GM12878 (cell line): ENCODE results near the gene GALC. TPM values are rescaled to one million over a fixed set of nuclear protein-coding genes. Genes with fewer than 3 reads are reported as not detected.

Experiments
- ATAC-seq: fragments of 200-7000 bp; cut with Tn5 transposase; 3 replicates; pipeline ENCODE4 v1.9.1; 2020; ENCODE audit warnings: mild to moderate bottlenecking, moderate library complexity
- BruUV-seq: library from RNA; stranded (reverse); fragments of 400-500 nt; replicated peaks from 2 replicates; lab custom pipeline; 2021; lab: Mats Ljungman, UMichigan
- CTCF ChIA-PET: fragments of 300-600 bp; sonication (Branson Sonifier 250); formaldehyde crosslinking; extraction: SDS; loops from one replicate; lab custom pipeline; 2021; ENCODE audit warnings: inconsistent platforms; lab: Yijun Ruan, JAX
- POLR2A ChIA-PET: fragments of 350-600 bp; formaldehyde crosslinking; extraction: SDS; loops from one replicate; lab custom pipeline; 2021; ENCODE audit warnings: inconsistent platforms; lab: Charles Lee
- RAD21 ChIA-PET: fragments of 300-600 bp; sonication (Branson Sonifier 250); formaldehyde crosslinking; loops from one replicate; lab custom pipeline; 2023; ENCODE audit warnings: antibody characterized with exemption; ENCODE audit not compliant: unreplicated experiment; lab: Charles Lee
- SMC1A ChIA-PET: fragments of 300-600 bp; sonication (Branson Sonifier 250); formaldehyde crosslinking; loops from one replicate; lab custom pipeline; 2023; ENCODE audit not compliant: unreplicated experiment, uncharacterized antibody; lab: Charles Lee
- DNase-seq: peaks from one replicate; pipeline ENCODE4 v3.0.0-alpha.2; 2011; ENCODE audit warnings: low read depth, low spot score
- FAIRE-seq: peaks from 3 replicates; lab custom pipeline; 2011; peaks lifted over from hg19 to GRCh38; lab: Jason Lieb, UNC
- H2AFZ ChIP-seq: 2 replicates; pipeline ENCODE4 v1.6.0; 2011; ENCODE audit warnings: low read depth, low read length, control low read depth; ENCODE audit not compliant: control insufficient read depth
- H3K27ac ChIP-seq: 2 replicates; pipeline ENCODE4 v1.5.1; 2011; ENCODE audit warnings: control low read depth; ENCODE audit not compliant: control insufficient read depth, insufficient read depth
- H3K27me3 ChIP-seq, 2 experiments: replicated peaks in 1 of 2; 2 replicates each; pipeline versions ENCODE4 v1.6.0 to v1.6.1; 2011; ENCODE audit warnings: low read length in 1 of 2; ENCODE audit not compliant: control insufficient read depth in 2 of 2, insufficient read depth in 2 of 2
- H3K36me3 ChIP-seq, 2 experiments: 2 replicates each; pipeline ENCODE4 v1.5.1; 2011; ENCODE audit warnings: low read length in 1 of 2; ENCODE audit not compliant: control insufficient read depth in 2 of 2, insufficient read depth in 2 of 2
- H3K4me1 ChIP-seq: 2 replicates; pipeline ENCODE4 v1.6.1; 2011; ENCODE audit warnings: mild to moderate bottlenecking, low read length, moderate library complexity, mixed read lengths; ENCODE audit not compliant: control insufficient read depth, insufficient read depth
- H3K4me2 ChIP-seq: 2 replicates; pipeline ENCODE4 v1.6.0; 2011; ENCODE audit warnings: control low read depth; ENCODE audit not compliant: control insufficient read depth, insufficient read depth
- H3K4me3 ChIP-seq: fragments of 200-600 bp; sonication (generic); 2 replicates; pipeline ENCODE4 v1.5.1; 2016
- H3K79me2 ChIP-seq: 2 replicates; pipeline ENCODE4 v1.6.0; 2011; ENCODE audit warnings: low read length; ENCODE audit not compliant: control insufficient read depth, insufficient read depth
- H3K9ac ChIP-seq: 2 replicates; pipeline ENCODE4 v1.8.0; 2011; ENCODE audit warnings: low read length, control low read depth, mixed read lengths; ENCODE audit not compliant: control insufficient read depth, insufficient read depth
- H3K9me3 ChIP-seq: replicated peaks from 3 replicates; pipeline ENCODE4 v1.5.1; 2011; ENCODE audit warnings: mild to moderate bottlenecking, low read length; ENCODE audit not compliant: control insufficient read depth, insufficient read depth
- H4K20me1 ChIP-seq: 2 replicates; pipeline ENCODE4 v1.6.0; 2011; ENCODE audit not compliant: control insufficient read depth, insufficient read depth
- BACH1 ChIP-seq: fragments of 450-650 bp; IDR thresholded peaks from 2 replicates; pipeline ENCODE4 v1.6.1; 2017; ENCODE audit warnings: mild to moderate bottlenecking, borderline replicate concordance
- BMI1 ChIP-seq: fragments of 450-650 bp; IDR thresholded peaks from 2 replicates; pipeline ENCODE4 v1.6.1; 2016; ENCODE audit warnings: mild to moderate bottlenecking, moderate library complexity, borderline replicate concordance
- EED ChIP-seq: sonication (generic); IDR thresholded peaks from 2 replicates; pipeline ENCODE4 v1.6.1; 2016; ENCODE audit warnings: antibody characterized with exemption, low read depth
- MTA3 ChIP-seq: IDR thresholded peaks from 2 replicates; pipeline ENCODE4 v1.6.1; 2012; ENCODE audit warnings: low read length, inconsistent platforms, borderline replicate concordance
- PAX8 ChIP-seq: fragments of 450-650 bp; IDR thresholded peaks from 2 replicates; pipeline ENCODE4 v1.6.1; 2017; ENCODE audit warnings: mild to moderate bottlenecking, moderate library complexity
- RELA ChIP-seq: fragments of 450-650 bp; IDR thresholded peaks from 2 replicates; pipeline ENCODE4 v1.8.0; 2014; ENCODE audit warnings: borderline replicate concordance; ENCODE audit not compliant: partially characterized antibody
- YBX1 ChIP-seq: fragments of 450-650 bp; IDR thresholded peaks from 2 replicates; pipeline ENCODE4 v1.6.1; 2016; ENCODE audit warnings: antibody characterized with exemption
- WGBS: methylation state at CpG from one replicate; pipeline ENCODE4 v1.1.6; 2016; ENCODE audit warnings: low lambda C conversion rate; ENCODE audit not compliant: insufficient replicate concordance, insufficient coverage; ENCODE audit errors: missing lambda C conversion rate; 5-methylcytosine and 5-hydroxymethylcytosine counted together
- in situ Hi-C: fragments of 300-500 bp; cut with MboI; formaldehyde crosslinking; loops from 9 replicates; pipeline ENCODE4 v1.14.3; 2018; ENCODE audit warnings: mixed read lengths
- intact Hi-C: fragments of 100-400 bp; cut with micrococcal nuclease; formaldehyde crosslinking; loops from one replicate; pipeline ENCODE4 v1.14.2; 2022; ENCODE audit not compliant: unreplicated experiment
- polyA plus RNA-seq, 11 experiments: library from polyadenylated mRNA; depleted of rRNA in 4 of 11; unstranded in 6 of 11; stranded (reverse) in 5 of 11; fragments of >200 nt; fragmentation: Nextera tagmentation in 4 of 11; fragmentation: Illumina TruSeq in 1 of 11; extraction: Ambion mirVana in 4 of 11; extraction: Trizol in 1 of 11; gene quantifications; 1 replicate in 1 of 11; 2 replicates in 10 of 11; pipeline versions ENCODE4 v1.2.1 to v1.2.3, GENCODE V29; 2011 to 2016; ENCODE audit warnings: inconsistent platforms in 2 of 11, missing spikeins in 2 of 11, low read depth in 1 of 11
- total RNA-seq, 4 experiments: library from RNA; depleted of rRNA in 3 of 4; stranded (reverse); fragments of >200 nt in 3 of 4; fragmentation: Illumina TruSeq in 1 of 4; extraction: Trizol in 1 of 4; gene quantifications; 2 replicates each; pipeline versions ENCODE4 v1.2.1 to v1.2.3, GENCODE V29; 2013 to 2021
- TF ChIP-seq, protein P1 (sequence below): IDR thresholded peaks from 2 replicates; pipeline ENCODE4 v1.6.1; 2011; ENCODE audit warnings: borderline replicate concordance, low read depth, mild to moderate bottlenecking, moderate library complexity, low read length; ENCODE audit not compliant: insufficient read depth, poor library complexity, severe bottlenecking
- TF ChIP-seq, protein P2 (sequence below), 3 experiments: IDR thresholded peaks in 2 of 3; conservative IDR thresholded peaks in 1 of 3; 2 replicates each; pipeline ENCODE4 v1.5.1; 2011; ENCODE audit warnings: low read depth in 3 of 3, low read length in 3 of 3, mild to moderate bottlenecking in 3 of 3, control low read depth in 2 of 3, moderate library complexity in 2 of 3, inconsistent platforms in 1 of 3, mixed read lengths in 1 of 3; ENCODE audit not compliant: control insufficient read depth in 2 of 3, insufficient read depth in 1 of 3; ENCODE audit errors: extremely low read depth in 1 of 3
- TF ChIP-seq, protein P3 (sequence below): IDR thresholded peaks from 2 replicates; pipeline ENCODE4 v1.6.1; 2011; ENCODE audit warnings: low read depth, low read length, improper control_type of control experiment, borderline replicate concordance

GALC gene
- total and polyA plus RNA-seq, 10 of the 15 experiments (the other 5 are each of a cell fraction or from before 2014, with no cell fraction given): 1.3 to 14.0 (median 4.5) TPM

DNA sequence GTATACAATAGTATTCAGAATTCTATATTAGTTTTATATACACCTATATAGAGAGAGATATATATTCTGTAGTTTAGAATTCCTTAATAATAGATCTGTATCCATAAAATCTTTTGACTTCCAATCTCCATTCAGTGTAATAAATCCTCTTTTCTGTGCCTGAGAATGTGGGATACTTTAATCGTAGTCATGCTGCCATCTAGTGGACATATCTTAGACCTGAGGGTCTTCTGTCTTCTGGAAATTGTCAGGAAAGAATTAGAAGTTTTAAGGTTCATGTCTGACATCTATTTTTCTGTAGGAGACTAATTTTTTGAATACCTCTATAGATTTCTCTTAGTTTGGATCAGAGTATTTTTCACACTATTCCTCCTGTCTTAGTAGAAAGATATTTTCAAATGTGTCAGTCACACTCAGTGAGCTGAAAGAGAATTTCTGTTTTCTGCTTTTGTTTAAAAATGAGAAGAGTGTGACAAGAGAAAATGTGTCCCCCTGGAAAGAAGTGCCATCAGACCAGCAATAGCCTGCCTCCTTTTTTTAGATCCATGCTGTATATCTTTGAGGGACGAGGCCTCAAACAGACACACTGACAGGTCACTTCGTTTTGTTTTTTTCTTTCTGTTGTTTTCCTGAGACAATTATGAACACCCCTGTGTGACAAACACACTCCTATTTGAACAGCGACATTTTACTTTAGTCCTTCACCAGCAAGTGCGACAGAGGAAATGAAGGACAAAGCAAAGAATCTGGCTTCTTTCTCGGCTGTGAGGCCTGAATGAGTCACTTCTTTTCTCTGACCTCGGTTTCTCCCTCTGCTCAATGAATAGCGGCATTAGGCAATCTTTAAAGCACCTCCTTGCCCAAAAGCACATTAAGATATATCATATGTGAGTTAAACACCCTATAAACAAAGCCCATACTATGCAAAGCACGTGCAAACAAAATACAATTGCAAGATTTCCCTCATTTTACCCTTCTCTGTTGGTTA, 96.3 kb downstream of the GALC start (continued):
- TF ChIP-seq RELA: no peak
- TF ChIP-seq, protein P1, sequence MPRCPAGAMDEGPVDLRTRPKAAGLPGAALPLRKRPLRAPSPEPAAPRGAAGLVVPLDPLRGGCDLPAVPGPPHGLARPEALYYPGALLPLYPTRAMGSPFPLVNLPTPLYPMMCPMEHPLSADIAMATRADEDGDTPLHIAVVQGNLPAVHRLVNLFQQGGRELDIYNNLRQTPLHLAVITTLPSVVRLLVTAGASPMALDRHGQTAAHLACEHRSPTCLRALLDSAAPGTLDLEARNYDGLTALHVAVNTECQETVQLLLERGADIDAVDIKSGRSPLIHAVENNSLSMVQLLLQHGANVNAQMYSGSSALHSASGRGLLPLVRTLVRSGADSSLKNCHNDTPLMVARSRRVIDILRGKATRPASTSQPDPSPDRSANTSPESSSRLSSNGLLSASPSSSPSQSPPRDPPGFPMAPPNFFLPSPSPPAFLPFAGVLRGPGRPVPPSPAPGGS: no peak

DNA sequence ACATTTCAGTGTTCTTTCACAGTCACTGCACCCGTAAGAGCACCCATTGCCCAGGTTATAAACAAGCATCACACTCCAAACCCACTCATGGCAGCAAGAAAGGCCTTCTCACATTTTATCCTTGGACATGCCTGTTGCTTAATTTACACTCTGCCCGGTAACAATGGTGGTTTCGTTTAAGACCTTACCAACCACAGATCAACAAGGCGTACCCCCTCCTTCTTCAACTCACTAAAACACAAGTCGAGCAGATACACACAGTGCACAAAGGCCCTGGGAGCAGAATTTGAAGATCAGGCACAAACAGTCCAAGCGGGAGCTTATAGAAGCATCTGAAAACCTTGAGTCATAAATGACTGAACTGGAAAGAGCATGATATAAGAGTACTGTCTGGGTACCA, 98.1 kb downstream of the GALC start:
- Histone ChIP-seq H3K79me2 (no peaks in the 10 kb centered on the region), H2AFZ (no peak overlapping the region), H3K9ac (no peak overlapping the region), H4K20me1 (no peaks in the 10 kb centered on the region), H3K4me1 (no peaks in the 10 kb centered on the region), H3K4me3 (no peak overlapping the region), H3K9me3 (no peaks in the 10 kb centered on the region), H3K27ac (no peak overlapping the region), H3K36me3 (no peaks in the 10 kb centered on the region), H3K27me3 (no peaks in the 10 kb centered on the region), H3K4me2 (no peak overlapping the region)
- POLR2A ChIA-PET: no interaction called here
- intact Hi-C loops: no loop called here
- RAD21 ChIA-PET: interaction anchor here (1.1 kb wide), 1 partner anchor 149 kb away, joined by 4 read pairs; no protein-coding TSS in a partner anchor
- BruUV-seq: no TSS peak
- FAIRE-seq (no peak), DNase-seq (no peak), ATAC-seq (no peak)
- 25% methylated on average over 6 of the region's 6 CpGs for WGBS
- SMC1A ChIA-PET: interaction anchor here (0.6 to 4.1 kb wide), 4 partner anchors 9 to 149 kb away, joined by 3 to 38 read pairs (median 4); no protein-coding TSS in a partner anchor
- CTCF ChIA-PET: interaction anchor here (1.4 to 8.3 kb wide), 3 partner anchors 90 to 157 kb away, joined by 3 to 119 read pairs (median 5); no protein-coding TSS in a partner anchor
- TF ChIP-seq, protein P2, sequence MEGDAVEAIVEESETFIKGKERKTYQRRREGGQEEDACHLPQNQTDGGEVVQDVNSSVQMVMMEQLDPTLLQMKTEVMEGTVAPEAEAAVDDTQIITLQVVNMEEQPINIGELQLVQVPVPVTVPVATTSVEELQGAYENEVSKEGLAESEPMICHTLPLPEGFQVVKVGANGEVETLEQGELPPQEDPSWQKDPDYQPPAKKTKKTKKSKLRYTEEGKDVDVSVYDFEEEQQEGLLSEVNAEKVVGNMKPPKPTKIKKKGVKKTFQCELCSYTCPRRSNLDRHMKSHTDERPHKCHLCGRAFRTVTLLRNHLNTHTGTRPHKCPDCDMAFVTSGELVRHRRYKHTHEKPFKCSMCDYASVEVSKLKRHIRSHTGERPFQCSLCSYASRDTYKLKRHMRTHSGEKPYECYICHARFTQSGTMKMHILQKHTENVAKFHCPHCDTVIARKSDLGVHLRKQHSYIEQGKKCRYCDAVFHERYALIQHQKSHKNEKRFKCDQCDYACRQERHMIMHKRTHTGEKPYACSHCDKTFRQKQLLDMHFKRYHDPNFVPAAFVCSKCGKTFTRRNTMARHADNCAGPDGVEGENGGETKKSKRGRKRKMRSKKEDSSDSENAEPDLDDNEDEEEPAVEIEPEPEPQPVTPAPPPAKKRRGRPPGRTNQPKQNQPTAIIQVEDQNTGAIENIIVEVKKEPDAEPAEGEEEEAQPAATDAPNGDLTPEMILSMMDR (IDR thresholded peaks at IDR 0.05 in 2 of 3, conservative IDR thresholded peaks at IDR 0.05 in 1 of 3; ENCODE audit: control insufficient read depth in 2 of 3, extremely low read depth in 1 of 3, insufficient read depth in 1 of 3, low read depth in 3 of 3, low read length in 3 of 3): no peak
- TF ChIP-seq YBX1: no peak
- TF ChIP-seq, protein P3, sequence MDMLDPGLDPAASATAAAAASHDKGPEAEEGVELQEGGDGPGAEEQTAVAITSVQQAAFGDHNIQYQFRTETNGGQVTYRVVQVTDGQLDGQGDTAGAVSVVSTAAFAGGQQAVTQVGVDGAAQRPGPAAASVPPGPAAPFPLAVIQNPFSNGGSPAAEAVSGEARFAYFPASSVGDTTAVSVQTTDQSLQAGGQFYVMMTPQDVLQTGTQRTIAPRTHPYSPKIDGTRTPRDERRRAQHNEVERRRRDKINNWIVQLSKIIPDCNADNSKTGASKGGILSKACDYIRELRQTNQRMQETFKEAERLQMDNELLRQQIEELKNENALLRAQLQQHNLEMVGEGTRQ: no peak
- no peak for TF ChIP-seq BMI1
- TF ChIP-seq BACH1: no peak
- TF ChIP-seq MTA3: no peak
- no peak for TF ChIP-seq EED
- no peak for TF ChIP-seq PAX8
- in situ Hi-C loops: loop anchor here (5.0 kb wide), 1 partner anchor 153 kb away; no protein-coding TSS in a partner anchor
